Endothelial cell of umbilical vein (primary cell): ENCODE measurements around the gene TXNRD2. TPM values are rescaled to one million over a fixed set of nuclear protein-coding genes. Genes with fewer than 3 reads are reported as not detected.
"Not testable (repeated sequence)": the region's sequence is repeated elsewhere in the genome, so short reads cannot be mapped to it uniquely, and the experiment has no call there.

Source experiments
- BruUV-seq: library from RNA; stranded (reverse); fragments of 400-500 nt; replicated peaks from 2 replicates; lab custom pipeline; 2021; lab: Mats Ljungman, UMichigan
- CTCF ChIA-PET: fragments of 300-600, 350-600 bp; sonication (Branson Sonifier 250); formaldehyde crosslinking; loops from one replicate; lab custom pipeline; 2021; ENCODE audit warnings: antibody characterized with exemption, inconsistent platforms; lab: Charles Lee
- POLR2A ChIA-PET: fragments of 300-600, 350-600 bp; sonication (Branson Sonifier 250); formaldehyde crosslinking; loops from one replicate; lab custom pipeline; 2021; ENCODE audit warnings: antibody characterized with exemption, inconsistent platforms; lab: Charles Lee
- DNase-seq: peaks from one replicate; pipeline ENCODE4 v3.0.0-alpha.2; 2011; ENCODE audit warnings: low read depth, low spot score
- FAIRE-seq: peaks from 2 replicates; lab custom pipeline; 2011; peaks lifted over from hg19 to GRCh38; lab: Jason Lieb, UNC
- H2AFZ ChIP-seq: 2 replicates; pipeline ENCODE4 v1.6.0; 2012; ENCODE audit warnings: low read depth, low read length, control low read depth, inconsistent platforms
- H3K27ac ChIP-seq: 2 replicates; pipeline ENCODE4 v1.5.1; 2011; ENCODE audit warnings: low read depth, mild to moderate bottlenecking, control low read depth, low read length, moderate library complexity; ENCODE audit not compliant: insufficient read depth
- H3K27me3 ChIP-seq, 2 experiments: 2 replicates each; pipeline versions ENCODE4 v1.6.0 to v1.6.1; 2011; ENCODE audit warnings: low read length in 2 of 2, mixed read lengths in 1 of 2; ENCODE audit not compliant: control insufficient read depth in 2 of 2, insufficient read depth in 2 of 2
- H3K36me3 ChIP-seq, 2 experiments: 2 replicates in 1 of 2; 3 replicates in 1 of 2; pipeline ENCODE4 v1.5.1; 2011; ENCODE audit warnings: low read length in 2 of 2, mild to moderate bottlenecking in 1 of 2, moderate library complexity in 1 of 2; ENCODE audit not compliant: control insufficient read depth in 2 of 2, insufficient read depth in 2 of 2; ENCODE audit errors: extremely low read depth in 1 of 2
- H3K4me1 ChIP-seq: 3 replicates; pipeline ENCODE4 v1.5.1; 2011; ENCODE audit warnings: mild to moderate bottlenecking, low read length; ENCODE audit not compliant: control insufficient read depth, insufficient read depth; ENCODE audit errors: extremely low read depth
- H3K4me2 ChIP-seq: 2 replicates; pipeline ENCODE4 v1.6.1; 2011; ENCODE audit warnings: low read length, control low read depth, mixed read lengths; ENCODE audit not compliant: insufficient read depth
- H3K4me3 ChIP-seq, 3 experiments: fragments of 200-600 bp in 1 of 3; sonication (generic), shearing (Covaris generic) in 1 of 3; replicated peaks in 1 of 3; 2 replicates each; pipeline ENCODE4 v1.5.1; 2011 to 2016; ENCODE audit warnings: control low read depth in 3 of 3, low read length in 3 of 3, mild to moderate bottlenecking in 2 of 3, inconsistent platforms in 1 of 3, low read depth in 1 of 3, moderate library complexity in 1 of 3; ENCODE audit not compliant: insufficient read depth in 1 of 3
- H3K79me2 ChIP-seq: 2 replicates; pipeline ENCODE4 v1.6.0; 2012; ENCODE audit warnings: low read length, inconsistent platforms; ENCODE audit not compliant: control insufficient read depth, insufficient read depth
- H3K9ac ChIP-seq: replicated peaks from 2 replicates; pipeline ENCODE3; 2011; ENCODE audit warnings: low read length, control low read depth; ENCODE audit not compliant: insufficient read depth; ENCODE audit errors: extremely low read depth
- H3K9me1 ChIP-seq: replicated peaks from 3 replicates; pipeline ENCODE4 v1.6.0; 2011; ENCODE audit warnings: mild to moderate bottlenecking, low read length; ENCODE audit not compliant: control insufficient read depth, insufficient read depth; ENCODE audit errors: extremely low read depth
- H3K9me3 ChIP-seq: replicated peaks from 2 replicates; pipeline ENCODE4 v1.5.1; 2012; ENCODE audit warnings: low read length, inconsistent platforms; ENCODE audit not compliant: control insufficient read depth, insufficient read depth
- H4K20me1 ChIP-seq: replicated peaks from 2 replicates; pipeline ENCODE3; 2011; ENCODE audit warnings: mild to moderate bottlenecking, low read length; ENCODE audit not compliant: control insufficient read depth, insufficient read depth; ENCODE audit errors: extremely low read depth
- EZH2 ChIP-seq: IDR thresholded peaks from 2 replicates; pipeline ENCODE4 v1.6.1; 2012; ENCODE audit warnings: borderline replicate concordance, low read depth, mild to moderate bottlenecking, moderate library complexity, low read length, inconsistent platforms; ENCODE audit not compliant: severe bottlenecking
- FOS ChIP-seq: IDR thresholded peaks from 2 replicates; pipeline ENCODE4 v1.6.1; 2011; ENCODE audit warnings: mild to moderate bottlenecking, low read length, moderate library complexity, borderline replicate concordance; ENCODE audit not compliant: insufficient read depth
- GATA2 ChIP-seq: IDR thresholded peaks from 2 replicates; pipeline ENCODE4 v1.7.0; 2011; ENCODE audit warnings: low read depth, mild to moderate bottlenecking, moderate library complexity, mixed read lengths, low read length; ENCODE audit not compliant: insufficient read length, insufficient read depth
- JUN ChIP-seq: IDR thresholded peaks from 2 replicates; pipeline ENCODE4 v1.6.1; 2011; ENCODE audit warnings: borderline replicate concordance, low read depth; ENCODE audit not compliant: insufficient read length, insufficient read depth
- MAX ChIP-seq: IDR thresholded peaks from 2 replicates; pipeline ENCODE4 v1.6.1; 2011; ENCODE audit not compliant: insufficient read depth, insufficient read length
- MYC ChIP-seq: IDR thresholded peaks from one replicate; pipeline ENCODE4 v1.6.1; 2011; ENCODE audit warnings: mild to moderate bottlenecking, low read depth, low read length
- POLR2A ChIP-seq: IDR thresholded peaks from 2 replicates; pipeline ENCODE4 v1.6.1; 2012; ENCODE audit warnings: low read depth, mild to moderate bottlenecking, control low read depth, low read length
- dilution Hi-C: fragments of 300-500 bp; cut with MboI; formaldehyde crosslinking; loops from one replicate; pipeline ENCODE4 v1.15.0; 2019; ENCODE audit warnings: low sequenced_read_pairs; ENCODE audit not compliant: extremely low pct_ligation_motif_present
- intact Hi-C: fragments of 100-400 bp; cut with micrococcal nuclease; formaldehyde crosslinking; loops from one replicate; pipeline ENCODE4 v1.10.0; 2022
- polyA plus RNA-seq, 4 experiments: library from polyadenylated mRNA; depleted of rRNA in 3 of 4; stranded (reverse) in 3 of 4; unstranded in 1 of 4; fragments of >200 nt; gene quantifications; 2 replicates each; pipeline versions ENCODE4 v1.2.1 to v1.2.3, GENCODE V29; 2011 to 2012; ENCODE audit warnings: missing spikeins in 1 of 4
- total RNA-seq: library from RNA; stranded (reverse); gene quantifications from 2 replicates; pipeline ENCODE4 v1.2.3, GENCODE V29; 2021
- TF ChIP-seq, protein P1 (sequence below), 2 donors: IDR thresholded peaks; 1 replicate in 1 of 2; 2 replicates in 1 of 2; pipeline ENCODE4 v1.5.1; 2011; ENCODE audit warnings: low read length in 2 of 2, mild to moderate bottlenecking in 2 of 2, moderate library complexity in 2 of 2, control low read depth in 1 of 2, inconsistent platforms in 1 of 2, low read depth in 1 of 2; ENCODE audit not compliant: insufficient read depth in 1 of 2; ENCODE audit errors: extremely low read depth in 1 of 2

The TXNRD2 gene
- total and polyA plus RNA-seq, 2 donors (not counting 3 experiments of a cell fraction or from before 2014, with no cell fraction given), result 211 to 440 TPM

DNA sequence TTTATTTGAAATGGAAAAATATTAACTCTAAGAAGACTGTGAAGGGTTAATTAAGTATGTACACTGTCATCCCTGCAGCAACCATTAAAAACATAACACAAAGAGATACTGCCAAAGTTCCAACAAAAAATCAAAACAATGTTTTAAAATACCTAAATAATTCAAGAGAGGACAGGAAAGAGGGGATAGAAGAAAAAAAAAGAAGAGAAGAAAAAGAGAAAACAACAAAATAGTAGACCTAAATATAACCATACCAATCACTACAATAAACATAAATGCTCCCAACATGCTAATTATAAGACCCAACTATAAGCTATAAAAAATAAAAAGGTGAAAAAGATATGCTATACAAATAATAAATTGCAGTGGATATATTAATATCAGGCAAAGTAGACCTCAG, 107.0 kb downstream of the TXNRD2 start:
- POLR2A ChIA-PET, result no interaction called here
- BruUV-seq, result no TSS peak

DNA sequence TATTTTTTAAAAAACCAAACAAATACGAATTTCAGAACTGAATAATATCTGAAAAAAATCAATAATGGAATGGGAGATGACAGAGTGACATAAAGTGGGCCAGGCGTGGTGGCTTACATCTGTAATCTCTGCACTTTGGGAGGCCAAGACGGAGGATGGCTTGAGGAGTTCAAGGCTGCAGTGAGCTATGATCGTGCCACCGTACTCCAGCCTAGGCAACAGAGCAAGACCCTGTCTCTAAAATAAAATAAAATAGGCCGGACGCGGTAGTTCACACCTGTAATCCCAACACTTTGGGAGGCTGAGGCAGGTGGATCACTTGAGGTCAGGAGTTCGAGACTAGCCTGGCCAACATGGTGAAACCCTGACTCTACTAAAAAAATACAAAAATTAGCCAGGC, 108.3 kb downstream of the TXNRD2 start:
- FAIRE-seq, H3K79me2 ChIP-seq, H3K27ac ChIP-seq, H3K9ac ChIP-seq, H3K4me3 ChIP-seq, DNase-seq, H3K27me3 ChIP-seq, dilution Hi-C loops, POLR2A ChIA-PET, H4K20me1 ChIP-seq, H2AFZ ChIP-seq, H3K9me3 ChIP-seq, BruUV-seq, H3K4me1 ChIP-seq, H3K4me2 ChIP-seq, H3K36me3 ChIP-seq, intact Hi-C loops, H3K9me1 ChIP-seq: not testable (repeated sequence)
- CTCF ChIA-PET, result interaction anchor here (1.0 to 2.3 kb wide), 3 partner anchors 10 to 103 kb away, joined by 4 to 9 read pairs (median 5); no protein-coding TSS in a partner anchor

More for the DNA sequence above, 107.0 kb downstream of the TXNRD2 start:
- no peaks in the 10 kb centered on the region for H4K20me1 ChIP-seq
- no peak overlapping the region for H3K4me2 ChIP-seq
- H3K4me3 ChIP-seq, result no peak overlapping the region
- no peaks in the 10 kb centered on the region for H3K36me3 ChIP-seq
- intact Hi-C loops (no loop called here), dilution Hi-C loops (no loop called here)
- CTCF ChIA-PET, result no interaction called here
- no peak for FAIRE-seq
- H3K27ac ChIP-seq, result no peak overlapping the region
- TF ChIP-seq, protein P1, sequence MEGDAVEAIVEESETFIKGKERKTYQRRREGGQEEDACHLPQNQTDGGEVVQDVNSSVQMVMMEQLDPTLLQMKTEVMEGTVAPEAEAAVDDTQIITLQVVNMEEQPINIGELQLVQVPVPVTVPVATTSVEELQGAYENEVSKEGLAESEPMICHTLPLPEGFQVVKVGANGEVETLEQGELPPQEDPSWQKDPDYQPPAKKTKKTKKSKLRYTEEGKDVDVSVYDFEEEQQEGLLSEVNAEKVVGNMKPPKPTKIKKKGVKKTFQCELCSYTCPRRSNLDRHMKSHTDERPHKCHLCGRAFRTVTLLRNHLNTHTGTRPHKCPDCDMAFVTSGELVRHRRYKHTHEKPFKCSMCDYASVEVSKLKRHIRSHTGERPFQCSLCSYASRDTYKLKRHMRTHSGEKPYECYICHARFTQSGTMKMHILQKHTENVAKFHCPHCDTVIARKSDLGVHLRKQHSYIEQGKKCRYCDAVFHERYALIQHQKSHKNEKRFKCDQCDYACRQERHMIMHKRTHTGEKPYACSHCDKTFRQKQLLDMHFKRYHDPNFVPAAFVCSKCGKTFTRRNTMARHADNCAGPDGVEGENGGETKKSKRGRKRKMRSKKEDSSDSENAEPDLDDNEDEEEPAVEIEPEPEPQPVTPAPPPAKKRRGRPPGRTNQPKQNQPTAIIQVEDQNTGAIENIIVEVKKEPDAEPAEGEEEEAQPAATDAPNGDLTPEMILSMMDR (IDR thresholded peaks at IDR 0.05; ENCODE audit: extremely low read depth in 1 of 2, insufficient read depth in 1 of 2, low read depth in 1 of 2, low read length in 2 of 2), result no peak
- TF ChIP-seq MAX (no peak), EZH2 (no peak), POLR2A (no peak), FOS (no peak), JUN (no peak), MYC (no peak), GATA2 (no peak)
- H3K4me1 ChIP-seq, result no peaks in the 10 kb centered on the region
- DNase-seq, result no peak
- no peaks in the 10 kb centered on the region for H3K9me1 ChIP-seq
- no peak overlapping the region for H3K9ac ChIP-seq
- no peak overlapping the region for H2AFZ ChIP-seq
- no peaks in the 10 kb centered on the region for H3K9me3 ChIP-seq
- no peaks in the 10 kb centered on the region for H3K27me3 ChIP-seq
- no peaks in the 10 kb centered on the region for H3K79me2 ChIP-seq
